SJSA1 (cell line): ENCODE measurements around the gene VEZT. TPM values are rescaled to one million over a fixed set of nuclear protein-coding genes. Genes with fewer than 3 reads are reported as not detected.

Experiments
- DNase-seq, 2 experiments: peaks; one replicate each; pipeline ENCODE4 v3.0.0-alpha.2; 2015 to 2020; ENCODE audit warnings: low spot score in 2 of 2, low read depth in 1 of 2
- H3K27ac ChIP-seq: fragments of 250-450 bp; sonication (Bioruptor Pico); 2 replicates; pipeline ENCODE4 v1.5.1; 2020; ENCODE audit warnings: mild to moderate bottlenecking, moderate library complexity
- H3K27me3 ChIP-seq: fragments of 250-450 bp; sonication (Bioruptor Pico); replicated peaks from 2 replicates; pipeline ENCODE4 v1.5.1; 2020; ENCODE audit warnings: mild to moderate bottlenecking, moderate library complexity
- H3K36me3 ChIP-seq: fragments of 250-450 bp; sonication (Bioruptor Pico); 2 replicates; pipeline ENCODE4 v1.5.1; 2020; ENCODE audit warnings: mild to moderate bottlenecking
- H3K4me1 ChIP-seq: fragments of 250-450 bp; sonication (Bioruptor Pico); replicated peaks from 2 replicates; pipeline ENCODE4 v1.6.1; 2021; ENCODE audit warnings: mild to moderate bottlenecking
- H3K4me3 ChIP-seq: fragments of 250-450 bp; sonication (Bioruptor Pico); 2 replicates; pipeline ENCODE4 v1.5.1; 2020; ENCODE audit warnings: mild to moderate bottlenecking
- H3K9me3 ChIP-seq: fragments of 250-450 bp; sonication (Bioruptor Pico); replicated peaks from 2 replicates; pipeline ENCODE4 v1.5.1; 2020; ENCODE audit warnings: mild to moderate bottlenecking
- total RNA-seq: library from RNA; depleted of rRNA; stranded (reverse); fragments of >200 nt; shearing (Covaris generic); gene quantifications from 2 replicates; pipeline ENCODE4 v1.2.3, GENCODE V29; 2014; rRNA removed

VEZT gene
- total RNA-seq, 1 experiment from 2014 or later, result 73.2 TPM

DNA sequence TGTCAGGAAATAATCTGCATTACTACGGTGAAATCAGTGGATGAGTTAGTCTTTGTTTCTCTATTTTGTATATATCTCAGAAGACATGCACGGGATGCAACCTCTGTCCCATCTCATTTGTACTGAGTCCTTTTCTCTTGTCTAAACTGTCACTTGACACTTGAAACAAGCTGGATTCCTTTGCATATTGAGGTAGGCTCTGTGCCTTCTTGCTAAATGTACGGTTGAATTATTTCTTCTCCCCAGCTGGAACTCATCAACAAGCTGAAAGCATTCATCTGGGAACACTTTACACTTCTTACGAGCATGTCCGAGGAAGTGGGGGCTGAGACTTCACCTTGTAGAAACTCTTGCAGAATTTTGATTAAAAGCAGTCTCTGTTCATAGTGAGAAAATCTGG is 119.5 kb downstream of the VEZT start:
- H3K27ac ChIP-seq, result no peak overlapping the region
- no peak overlapping the region for H3K4me3 ChIP-seq
- H3K27me3 ChIP-seq, result no peaks in the 10 kb centered on the region
- H3K9me3 ChIP-seq, result no peaks in the 10 kb centered on the region
- peaks cover 75% of the 10 kb centered on the region for H3K4me1 ChIP-seq
- H3K36me3 ChIP-seq, result no peaks in the 10 kb centered on the region
- DNase-seq, result no peak

DNA sequence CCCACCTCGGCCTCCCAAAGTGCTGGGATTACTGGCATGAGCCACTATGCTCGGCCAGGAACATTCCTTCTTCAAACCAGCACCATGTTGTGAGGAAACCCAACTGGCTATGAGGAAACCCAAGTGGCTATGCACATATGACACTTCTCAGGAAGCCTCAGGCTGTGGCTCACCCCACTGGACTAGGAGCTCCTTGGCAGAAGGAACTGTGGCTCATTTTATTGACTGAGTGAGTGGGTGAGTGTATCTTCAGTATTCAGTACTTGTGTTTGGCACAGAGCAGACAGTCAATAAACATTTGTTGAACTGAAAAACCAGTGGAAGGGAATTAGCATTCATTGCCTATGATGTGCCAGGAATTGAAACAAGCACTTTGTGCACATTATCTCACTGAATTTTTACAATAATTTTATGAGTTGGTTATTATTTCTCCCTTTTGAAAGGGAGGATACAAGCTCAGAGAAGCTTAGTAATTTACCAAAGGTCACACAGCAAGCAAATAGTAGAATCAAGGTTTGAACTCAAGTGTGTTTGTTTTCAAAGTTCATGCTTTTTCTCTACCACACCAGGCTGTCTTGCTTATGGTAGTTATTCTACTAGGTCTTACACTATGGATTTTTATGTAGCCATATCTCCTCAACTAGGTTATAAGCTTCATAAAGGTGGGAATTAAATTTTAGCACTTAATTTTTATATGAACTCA is 121.6 kb downstream of the VEZT start:
- peaks cover 65% of the 10 kb centered on the region for H3K4me1 ChIP-seq

DNA sequence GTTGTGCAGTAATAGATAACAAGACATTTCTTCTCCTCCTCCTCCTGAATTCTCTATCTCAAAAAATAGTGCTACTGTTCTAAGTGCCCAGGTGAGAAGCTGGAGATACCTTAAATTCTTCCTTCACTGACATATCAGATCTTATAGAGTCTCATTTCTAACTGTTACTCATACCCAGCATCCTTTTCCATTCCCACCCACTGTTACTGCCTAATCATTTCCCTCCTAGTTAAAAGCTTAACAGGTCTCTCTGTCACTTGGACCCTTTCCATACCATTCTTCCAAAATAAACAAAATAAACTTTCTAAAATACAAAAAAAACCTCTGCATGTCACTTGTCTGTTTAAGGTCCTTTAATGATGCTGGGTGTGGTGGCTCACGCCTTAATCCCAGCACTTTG is 124.4 kb downstream of the VEZT start:
- Histone ChIP-seq H3K27ac (no peak overlapping the region; the same call in 1 of the 2 replicates), H3K36me3 (no peaks in the 10 kb centered on the region), H3K4me1 (peaks cover 37% of the 10 kb centered on the region), H3K9me3 (no peaks in the 10 kb centered on the region), H3K4me3 (no peak overlapping the region), H3K27me3 (no peaks in the 10 kb centered on the region)
- DNase-seq, result no peak

More for the DNA sequence above, 121.6 kb downstream of the VEZT start:
- Histone ChIP-seq H3K36me3 (no peaks in the 10 kb centered on the region), H3K4me3 (no peak overlapping the region), H3K27ac (no peak overlapping the region), H3K27me3 (no peaks in the 10 kb centered on the region), H3K9me3 (no peaks in the 10 kb centered on the region)
- no peak for DNase-seq

DNA sequence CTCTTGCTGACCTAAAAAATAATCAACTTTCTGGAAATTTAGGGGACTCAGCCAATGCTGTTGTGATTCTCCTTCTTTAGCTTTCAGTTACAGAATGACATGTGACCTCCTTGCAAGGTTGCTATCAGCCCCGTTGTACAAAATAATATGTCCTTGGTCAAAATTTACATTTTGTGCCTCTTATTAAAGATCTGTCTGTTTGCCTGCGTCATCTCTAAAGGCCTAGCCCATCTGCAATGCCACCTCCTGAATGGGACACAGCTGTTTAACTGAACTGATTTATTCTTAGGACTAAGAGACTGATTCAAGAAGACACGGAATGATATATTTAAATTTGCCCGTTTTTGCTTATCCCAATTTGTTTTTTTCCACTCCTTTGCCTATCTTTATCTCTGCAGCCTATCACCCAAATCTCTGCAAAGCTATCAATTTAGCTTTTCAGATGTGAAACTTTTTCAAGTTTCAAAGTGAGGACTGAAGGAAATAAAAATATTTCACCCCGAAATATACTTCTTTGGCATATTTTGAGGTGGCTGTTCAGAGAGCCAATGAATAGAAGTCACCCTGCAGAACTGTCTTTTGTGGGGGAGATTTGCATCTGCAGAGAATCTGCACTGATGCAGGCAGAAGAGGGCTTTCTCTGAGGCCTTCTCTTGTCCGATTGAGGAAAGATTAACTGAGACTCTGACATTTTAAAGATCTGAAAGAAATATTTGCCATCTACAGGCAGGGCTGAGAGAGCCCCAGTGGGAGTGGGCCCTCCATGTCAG is 126.0 kb downstream of the VEZT start:
- DNase-seq, result no peak
- Histone ChIP-seq H3K4me3 (no peak overlapping the region), H3K9me3 (no peaks in the 10 kb centered on the region), H3K27me3 (no peaks in the 10 kb centered on the region), H3K4me1 (peaks cover 31% of the 10 kb centered on the region), H3K27ac (no peak overlapping the region), H3K36me3 (no peaks in the 10 kb centered on the region)

DNA sequence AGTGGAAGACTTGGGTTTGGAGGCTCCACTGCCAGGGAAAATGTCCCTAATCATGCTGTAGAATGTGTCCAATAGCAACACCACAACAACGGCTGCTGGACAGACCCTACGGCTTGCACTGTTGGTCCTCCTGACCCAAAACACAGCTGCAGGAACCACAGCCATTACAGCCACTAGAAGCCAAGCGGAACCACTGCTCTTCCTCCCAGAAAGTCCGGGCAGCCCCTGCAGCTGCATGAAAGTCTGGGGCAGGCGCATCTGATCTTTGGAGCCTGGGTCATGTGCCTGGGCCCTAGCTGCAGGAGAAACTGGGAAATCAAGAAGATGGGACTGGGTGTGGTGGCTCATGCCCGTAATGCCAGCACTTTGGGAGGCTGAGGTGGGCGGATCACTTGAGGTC is 131.7 kb downstream of the VEZT start:
- no peak for DNase-seq
- H3K9me3 ChIP-seq, result no peaks in the 10 kb centered on the region
- H3K27me3 ChIP-seq, result no peaks in the 10 kb centered on the region
- H3K4me3 ChIP-seq, result no peak overlapping the region
- H3K36me3 ChIP-seq, result no peaks in the 10 kb centered on the region
- no peaks in the 10 kb centered on the region for H3K4me1 ChIP-seq
- no peak overlapping the region for H3K27ac ChIP-seq

DNA sequence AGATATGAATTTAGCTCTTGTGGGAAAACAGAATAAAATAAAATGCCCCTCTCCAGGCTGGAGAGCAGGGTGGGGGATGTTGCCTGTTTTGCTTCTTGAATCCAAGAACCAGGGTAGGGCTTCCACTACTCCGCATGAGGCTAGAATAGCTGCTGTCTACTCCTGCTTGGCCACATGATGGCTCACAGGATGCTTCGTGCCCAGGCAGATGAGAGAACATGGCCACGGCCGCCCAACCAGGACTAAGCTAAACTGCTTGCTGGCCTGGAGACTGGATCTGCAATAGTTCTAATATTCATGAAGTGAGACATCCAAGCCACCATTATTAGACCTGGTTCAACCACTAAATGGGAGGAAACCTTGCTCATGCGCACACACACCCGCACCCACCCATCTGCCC is 134.1 kb downstream of the VEZT start:
- DNase-seq, result no peak
- Histone ChIP-seq H3K4me1 (no peaks in the 10 kb centered on the region), H3K27ac (no peak overlapping the region), H3K9me3 (no peaks in the 10 kb centered on the region), H3K36me3 (no peaks in the 10 kb centered on the region), H3K27me3 (no peaks in the 10 kb centered on the region), H3K4me3 (no peak overlapping the region)

Other genes with a start within 250 kb of the VEZT start
- gene NDUFA12, start 214.1 kb upstream of the VEZT start, total RNA-seq, result 283 and 390 TPM in 2 replicates
- 16.6 and 37.9 TPM in 2 replicates for gene NR2C1, start 144.2 kb upstream of the VEZT start, total RNA-seq
- gene FGD6, start 340 bp upstream of the VEZT start, total RNA-seq, result 8.2 and 8.5 TPM in 2 replicates